Chondrocyte (in vitro differentiated cells): Measurements from ENCODE around the gene KCNJ12. TPM values are rescaled to one million over a fixed set of nuclear protein-coding genes. Genes with fewer than 3 reads are reported as not detected.
A peak's percentile ranks its signal among the peaks of the same experiment; 100 is the strongest.
"Not testable (repeated sequence)": the region's sequence is repeated elsewhere in the genome, so short reads cannot be mapped to it uniquely, and the experiment has no call there.

Experiments used
- DNase-seq: peaks from one replicate; pipeline ENCODE4 v3.0.0; 2021; ENCODE audit warnings: mixed read lengths, low spot score
- H3K27ac Mint-ChIP-seq: one replicate; pipeline ENCODE4 v1.8.0; 2021; ENCODE audit warnings: mild to moderate bottlenecking, moderate library complexity, mixed read lengths; ENCODE audit not compliant: unreplicated experiment
- H3K27me3 Mint-ChIP-seq: 2 replicates; pipeline ENCODE4 v1.8.0; 2021; ENCODE audit warnings: low read depth, mixed read lengths
- H3K36me3 Mint-ChIP-seq: 2 replicates; pipeline ENCODE4 v1.8.0; 2021; ENCODE audit warnings: low read depth, mixed read lengths
- H3K4me1 Mint-ChIP-seq: 2 replicates; pipeline ENCODE4 v1.8.0; 2021; ENCODE audit warnings: low read depth, mild to moderate bottlenecking, mixed read lengths
- H3K4me3 Mint-ChIP-seq: one replicate; pipeline ENCODE4 v1.8.0; 2021; ENCODE audit warnings: mild to moderate bottlenecking, moderate library complexity, mixed read lengths; ENCODE audit not compliant: unreplicated experiment
- H3K9me3 Mint-ChIP-seq: 2 replicates; pipeline ENCODE4 v1.8.0; 2021; ENCODE audit warnings: low read depth, mixed read lengths
- CTCF ChIP-seq: fragments of 200-600 bp; sonication (generic); IDR thresholded peaks from 2 replicates; pipeline ENCODE4 v1.5.0; 2021; ENCODE audit warnings: antibody characterized with exemption, mild to moderate bottlenecking, moderate library complexity
- total RNA-seq: library from RNA; stranded (reverse); gene quantifications from 3 replicates; pipeline ENCODE4 v1.2.1, GENCODE V29; 2021

The KCNJ12 gene
- total RNA-seq, 1 donor from 2014 or later = 2.5 TPM

GRCh38 chr17:21348081-21348925 is 27.9 kb upstream of the KCNJ12 start:
- H3K36me3 Mint-ChIP-seq, H3K27ac Mint-ChIP-seq, H3K27me3 Mint-ChIP-seq, H3K4me1 Mint-ChIP-seq, H3K4me3 Mint-ChIP-seq, H3K9me3 Mint-ChIP-seq, DNase-seq: not testable (repeated sequence)

GRCh38 chr17:21348926-21349261 is 27.3 kb upstream of the KCNJ12 start:
- H3K9me3 Mint-ChIP-seq, H3K36me3 Mint-ChIP-seq, H3K4me3 Mint-ChIP-seq, DNase-seq, H3K27me3 Mint-ChIP-seq, H3K4me1 Mint-ChIP-seq, H3K27ac Mint-ChIP-seq: not testable (repeated sequence)

- H3K36me3 Mint-ChIP-seq, H3K27ac Mint-ChIP-seq, DNase-seq, H3K9me3 Mint-ChIP-seq, H3K4me1 Mint-ChIP-seq, H3K27me3 Mint-ChIP-seq, H3K4me3 Mint-ChIP-seq: not testable (repeated sequence)
These were observed 26.7 kb upstream of the KCNJ12 start for GRCh38 chr17:21349358-21350050.

- not testable (repeated sequence) for H3K27ac Mint-ChIP-seq, H3K36me3 Mint-ChIP-seq, H3K9me3 Mint-ChIP-seq, H3K4me1 Mint-ChIP-seq, H3K27me3 Mint-ChIP-seq, H3K4me3 Mint-ChIP-seq
- peak; percentile 64 for DNase-seq
These were observed 25.7 kb upstream of the KCNJ12 start for GRCh38 chr17:21350495-21350894.

- peaks cover 5% of the 10 kb centered on the region for H3K4me1 Mint-ChIP-seq
- no peaks in the 10 kb centered on the region for H3K9me3 Mint-ChIP-seq
- no peaks in the 10 kb centered on the region for H3K27me3 Mint-ChIP-seq
- H3K4me3 Mint-ChIP-seq = no peak overlapping the region
- H3K36me3 Mint-ChIP-seq = no peaks in the 10 kb centered on the region
- DNase-seq = no peak
- no peak for TF ChIP-seq CTCF
- H3K27ac Mint-ChIP-seq = no peak overlapping the region
These were observed 24.6 kb upstream of the KCNJ12 start for GRCh38 chr17:21351366-21352065.

- H3K4me1 Mint-ChIP-seq = peaks cover 5% of the 10 kb centered on the region
- H3K27ac Mint-ChIP-seq = no peak overlapping the region
- no peaks in the 10 kb centered on the region for H3K9me3 Mint-ChIP-seq
- DNase-seq = peak; percentile 80
- no peaks in the 10 kb centered on the region for H3K36me3 Mint-ChIP-seq
- no peak overlapping the region for H3K4me3 Mint-ChIP-seq
- H3K27me3 Mint-ChIP-seq = no peaks in the 10 kb centered on the region
- TF ChIP-seq CTCF = no peak
These were observed 23.8 kb upstream of the KCNJ12 start for GRCh38 chr17:21352221-21352980.

- H3K4me3 Mint-ChIP-seq = no peak overlapping the region
- H3K27ac Mint-ChIP-seq = no peak overlapping the region
- H3K36me3 Mint-ChIP-seq = no peaks in the 10 kb centered on the region
- H3K4me1 Mint-ChIP-seq = peaks cover 3% of the 10 kb centered on the region
- H3K9me3 Mint-ChIP-seq = no peaks in the 10 kb centered on the region
- no peak for DNase-seq
- TF ChIP-seq CTCF = no peak
- H3K27me3 Mint-ChIP-seq = no peaks in the 10 kb centered on the region
These were observed 23.2 kb upstream of the KCNJ12 start for GRCh38 chr17:21352981-21353265.
